ENCODE measurements around the gene PKHD1.

The PKHD1 gene

GRCh38 chr6:52103623-52104022 lies 16.2 kb upstream of the PKHD1 start:
- no peaks in the 10 kb centered on the region for H3K9me3 ChIP-seq (ENCODE audit: control insufficient read depth, insufficient read depth, low read length)
- no peaks in the 10 kb centered on the region for H3K4me1 ChIP-seq (ENCODE audit: control insufficient read depth, insufficient read depth, low read length)
- H3K4me3 ChIP-seq (ENCODE audit: low read depth, low read length) = no peak overlapping the region
- no peaks in the 10 kb centered on the region for H3K36me3 ChIP-seq (ENCODE audit: control insufficient read depth, insufficient read depth, low read length)
- H3K27me3 ChIP-seq (ENCODE audit: control insufficient read depth, insufficient read depth, low read length) = no peaks in the 10 kb centered on the region
- H3K9ac ChIP-seq (ENCODE audit: low read depth, low read length) = no peak overlapping the region

GRCh38 chr6:52102405-52102804 lies 15.0 kb upstream of the PKHD1 start:
- Histone ChIP-seq H3K27me3 (ENCODE audit: control insufficient read depth, insufficient read depth, low read length) (no peaks in the 10 kb centered on the region), H3K9me3 (ENCODE audit: control insufficient read depth, insufficient read depth, low read length) (no peaks in the 10 kb centered on the region), H3K9ac (ENCODE audit: low read depth, low read length) (no peak overlapping the region), H3K36me3 (ENCODE audit: control insufficient read depth, insufficient read depth, low read length) (no peaks in the 10 kb centered on the region), H3K4me3 (ENCODE audit: low read depth, low read length) (no peak overlapping the region), H3K4me1 (ENCODE audit: control insufficient read depth, insufficient read depth, low read length) (no peaks in the 10 kb centered on the region)

- H3K9ac ChIP-seq (ENCODE audit: low read depth, low read length) = no peak overlapping the region
- no peaks in the 10 kb centered on the region for H3K36me3 ChIP-seq (ENCODE audit: control insufficient read depth, insufficient read depth, low read length)
- no peak overlapping the region for H3K4me3 ChIP-seq (ENCODE audit: low read depth, low read length)
- no peaks in the 10 kb centered on the region for H3K27me3 ChIP-seq (ENCODE audit: control insufficient read depth, insufficient read depth, low read length)
- H3K9me3 ChIP-seq (ENCODE audit: control insufficient read depth, insufficient read depth, low read length) = no peaks in the 10 kb centered on the region
- no peaks in the 10 kb centered on the region for H3K4me1 ChIP-seq (ENCODE audit: control insufficient read depth, insufficient read depth, low read length)
Measured at GRCh38 chr6:52098721-52099120, 11.3 kb upstream of the PKHD1 start.

GRCh38 chr6:52089758-52090348 lies 2.4 kb upstream of the PKHD1 start:
- Histone ChIP-seq H3K4me3 (ENCODE audit: low read depth, low read length) (no peak overlapping the region), H3K27me3 (ENCODE audit: control insufficient read depth, insufficient read depth, low read length) (no peaks in the 10 kb centered on the region), H3K4me1 (ENCODE audit: control insufficient read depth, insufficient read depth, low read length) (no peaks in the 10 kb centered on the region), H3K36me3 (ENCODE audit: control insufficient read depth, insufficient read depth, low read length) (no peaks in the 10 kb centered on the region), H3K9ac (ENCODE audit: low read depth, low read length) (no peak overlapping the region), H3K9me3 (ENCODE audit: control insufficient read depth, insufficient read depth, low read length) (no peaks in the 10 kb centered on the region)

GRCh38 chr6:52086741-52087140 lies 672 bp downstream of the PKHD1 start:
- no peaks in the 10 kb centered on the region for H3K27me3 ChIP-seq (ENCODE audit: control insufficient read depth, insufficient read depth, low read length)
- no peak overlapping the region for H3K9ac ChIP-seq (ENCODE audit: low read depth, low read length)
- H3K4me3 ChIP-seq (ENCODE audit: low read depth, low read length) = no peak overlapping the region
- no peaks in the 10 kb centered on the region for H3K4me1 ChIP-seq (ENCODE audit: control insufficient read depth, insufficient read depth, low read length)
- no peaks in the 10 kb centered on the region for H3K36me3 ChIP-seq (ENCODE audit: control insufficient read depth, insufficient read depth, low read length)
- H3K9me3 ChIP-seq (ENCODE audit: control insufficient read depth, insufficient read depth, low read length) = no peaks in the 10 kb centered on the region

GRCh38 chr6:52081237-52081636 lies 6.2 kb downstream of the PKHD1 start:
- Histone ChIP-seq H3K36me3 (ENCODE audit: control insufficient read depth, insufficient read depth, low read length) (no peaks in the 10 kb centered on the region), H3K9me3 (ENCODE audit: control insufficient read depth, insufficient read depth, low read length) (no peaks in the 10 kb centered on the region), H3K9ac (ENCODE audit: low read depth, low read length) (no peak overlapping the region), H3K4me3 (ENCODE audit: low read depth, low read length) (no peak overlapping the region), H3K4me1 (ENCODE audit: control insufficient read depth, insufficient read depth, low read length) (peaks cover 30% of the 10 kb centered on the region), H3K27me3 (ENCODE audit: control insufficient read depth, insufficient read depth, low read length) (no peaks in the 10 kb centered on the region)

GRCh38 chr6:52077961-52078625 lies 9.3 kb downstream of the PKHD1 start:
- Histone ChIP-seq H3K36me3 (ENCODE audit: control insufficient read depth, insufficient read depth, low read length) (no peaks in the 10 kb centered on the region), H3K4me1 (ENCODE audit: control insufficient read depth, insufficient read depth, low read length) (peaks cover 30% of the 10 kb centered on the region), H3K4me3 (ENCODE audit: low read depth, low read length) (no peak overlapping the region), H3K9me3 (ENCODE audit: control insufficient read depth, insufficient read depth, low read length) (no peaks in the 10 kb centered on the region), H3K9ac (ENCODE audit: low read depth, low read length) (no peak overlapping the region), H3K27me3 (ENCODE audit: control insufficient read depth, insufficient read depth, low read length) (no peaks in the 10 kb centered on the region)

GRCh38 chr6:52077180-52077884 lies 10.1 kb downstream of the PKHD1 start:
- Histone ChIP-seq H3K27me3 (ENCODE audit: control insufficient read depth, insufficient read depth, low read length) (no peaks in the 10 kb centered on the region), H3K9ac (ENCODE audit: low read depth, low read length) (peak overlapping the region; percentile 1), H3K9me3 (ENCODE audit: control insufficient read depth, insufficient read depth, low read length) (no peaks in the 10 kb centered on the region), H3K4me3 (ENCODE audit: low read depth, low read length) (peak overlapping the region; percentile 36), H3K4me1 (ENCODE audit: control insufficient read depth, insufficient read depth, low read length) (peaks cover 30% of the 10 kb centered on the region), H3K36me3 (ENCODE audit: control insufficient read depth, insufficient read depth, low read length) (no peaks in the 10 kb centered on the region)

- Histone ChIP-seq H3K4me1 (ENCODE audit: control insufficient read depth, insufficient read depth, low read length) (peaks cover 30% of the 10 kb centered on the region), H3K27me3 (ENCODE audit: control insufficient read depth, insufficient read depth, low read length) (no peaks in the 10 kb centered on the region), H3K4me3 (ENCODE audit: low read depth, low read length) (peak overlapping the region; percentile 36), H3K9me3 (ENCODE audit: control insufficient read depth, insufficient read depth, low read length) (no peaks in the 10 kb centered on the region), H3K36me3 (ENCODE audit: control insufficient read depth, insufficient read depth, low read length) (no peaks in the 10 kb centered on the region), H3K9ac (ENCODE audit: low read depth, low read length) (peak overlapping the region; percentile 1)
Measured at GRCh38 chr6:52076791-52077179, 10.6 kb downstream of the PKHD1 start.

GRCh38 chr6:52074716-52075115 lies 12.7 kb downstream of the PKHD1 start:
- Histone ChIP-seq H3K27me3 (ENCODE audit: control insufficient read depth, insufficient read depth, low read length) (no peaks in the 10 kb centered on the region), H3K9me3 (ENCODE audit: control insufficient read depth, insufficient read depth, low read length) (no peaks in the 10 kb centered on the region)

GRCh38 chr6:52074155-52074554 lies 13.3 kb downstream of the PKHD1 start:
- Histone ChIP-seq H3K9ac (ENCODE audit: low read depth, low read length) (no peak overlapping the region), H3K4me3 (ENCODE audit: low read depth, low read length) (no peak overlapping the region), H3K36me3 (ENCODE audit: control insufficient read depth, insufficient read depth, low read length) (no peaks in the 10 kb centered on the region), H3K4me1 (ENCODE audit: control insufficient read depth, insufficient read depth, low read length) (peaks cover 22% of the 10 kb centered on the region), H3K27me3 (ENCODE audit: control insufficient read depth, insufficient read depth, low read length) (no peaks in the 10 kb centered on the region), H3K9me3 (ENCODE audit: control insufficient read depth, insufficient read depth, low read length) (no peaks in the 10 kb centered on the region)

More at GRCh38 chr6:52074716-52075115, 12.7 kb downstream of the PKHD1 start:
- Histone ChIP-seq H3K36me3 (ENCODE audit: control insufficient read depth, insufficient read depth, low read length) (no peaks in the 10 kb centered on the region), H3K4me3 (ENCODE audit: low read depth, low read length) (no peak overlapping the region), H3K9ac (ENCODE audit: low read depth, low read length) (no peak overlapping the region), H3K4me1 (ENCODE audit: control insufficient read depth, insufficient read depth, low read length) (peaks cover 27% of the 10 kb centered on the region)

GRCh38 chr6:52065621-52066020 lies 21.8 kb downstream of the PKHD1 start:
- no peaks in the 10 kb centered on the region for H3K9me3 ChIP-seq (ENCODE audit: control insufficient read depth, insufficient read depth, low read length)
- no peak overlapping the region for H3K4me3 ChIP-seq (ENCODE audit: low read depth, low read length)
- H3K9ac ChIP-seq (ENCODE audit: low read depth, low read length) = no peak overlapping the region
- H3K4me1 ChIP-seq (ENCODE audit: control insufficient read depth, insufficient read depth, low read length) = peaks cover 5% of the 10 kb centered on the region
- H3K27me3 ChIP-seq (ENCODE audit: control insufficient read depth, insufficient read depth, low read length) = no peaks in the 10 kb centered on the region
- H3K36me3 ChIP-seq (ENCODE audit: control insufficient read depth, insufficient read depth, low read length) = no peaks in the 10 kb centered on the region

Data from iPS-15b (cell line).